KBM-7 (cell line): ENCODE results near the gene BANF1.

Experiments used
- DNase-seq: peaks from one replicate; pipeline ENCODE4 v3.0.0-alpha.2; 2015
- in situ Hi-C: fragments of 300-500 bp; cut with MboI; formaldehyde crosslinking; loops from 2 replicates; pipeline ENCODE4 v1.14.3; 2020; ENCODE audit warnings: low sequenced_read_pairs, low pct_unique_long_range_greater_than_20kb, mixed read lengths

The BANF1 gene

GRCh38 chr11:66052664-66052982 is 50.3 kb downstream of the BANF1 start:
- in situ Hi-C loops = no loop called here

More at GRCh38 chr11:66052664-66052982, 50.3 kb downstream of the BANF1 start:
- DNase-seq = no peak
